ENCODE measurements around the gene BAIAP2L2. TPM values are rescaled to one million over a fixed set of nuclear protein-coding genes. Genes with fewer than 3 reads are reported as not detected.

BAIAP2L2 gene
- total and polyA plus RNA-seq, 4 donors: 0.33 to 0.46 (median 0.44) TPM; not detected in 1

- no peaks in the 10 kb centered on the region for H3K9me3 ChIP-seq (ENCODE audit: control insufficient read depth in 4 of 4, low read length in 3 of 4)
- H3K9ac ChIP-seq (ENCODE audit: low read depth in 1 of 2, low read length in 2 of 2): no peak overlapping the region
- H3K4me3 ChIP-seq (ENCODE audit: low read depth in 1 of 3, low read length in 3 of 3): no peak overlapping the region
- no peak for TF ChIP-seq REST (IDR thresholded peaks at IDR 0.05)
- peak in 1 of 2 donors; percentile 68 for TF ChIP-seq RAD21 (IDR thresholded peaks at IDR 0.05)
- peaks cover 11 to 18% (median 14%) of the 10 kb centered on the region in 4 donors for H3K4me1 ChIP-seq (ENCODE audit: control insufficient read depth in 4 of 4, insufficient read depth in 4 of 4, low read length in 3 of 4)
- no peaks in the 10 kb centered on the region for H3K27me3 ChIP-seq (ENCODE audit: control insufficient read depth in 4 of 4, insufficient read depth in 4 of 4, low read length in 3 of 4)
- H3K27ac ChIP-seq (ENCODE audit: low read depth in 1 of 2, low read length in 2 of 2): no peak overlapping the region
- no peak for DNase-seq (ENCODE audit: low spot score)
- 85% methylated on average over 6 of the region's 6 CpGs for WGBS
- H3K36me3 ChIP-seq (ENCODE audit: control insufficient read depth in 4 of 4, insufficient read depth in 3 of 4, low read depth in 1 of 4, low read length in 3 of 4): no peaks in the 10 kb centered on the region
Observed at GRCh38 chr22:38104084-38104483, 6.4 kb downstream of the BAIAP2L2 start.

- H3K27me3 ChIP-seq (ENCODE audit: control insufficient read depth in 4 of 4, insufficient read depth in 4 of 4, low read length in 3 of 4): no peaks in the 10 kb centered on the region
- no peaks in the 10 kb centered on the region for H3K36me3 ChIP-seq (ENCODE audit: control insufficient read depth in 4 of 4, insufficient read depth in 3 of 4, low read depth in 1 of 4, low read length in 3 of 4)
- 72% methylated on average over 8 of the region's 8 CpGs for WGBS
- H3K9ac ChIP-seq (ENCODE audit: low read depth in 1 of 2, low read length in 2 of 2): no peak overlapping the region
- no peaks in the 10 kb centered on the region for H3K9me3 ChIP-seq (ENCODE audit: control insufficient read depth in 4 of 4, low read length in 3 of 4)
- TF ChIP-seq GABPA (IDR thresholded peaks at IDR 0.05 in 1 of 2, conservative IDR thresholded peaks at IDR 0.05 in 1 of 2) (no peak), NR2F2 (IDR thresholded peaks at IDR 0.05) (no peak), HNF4A (conservative IDR thresholded peaks at IDR 0.05) (no peak), RAD21 (IDR thresholded peaks at IDR 0.05) (no peak), YY1 (IDR thresholded peaks at IDR 0.05) (no peak), SP1 (IDR thresholded peaks at IDR 0.05) (no peak), EGR1 (IDR thresholded peaks at IDR 0.05; ENCODE audit: low read depth in 2 of 2) (no peak), FOXA1 (IDR thresholded peaks at IDR 0.05) (no peak), REST (IDR thresholded peaks at IDR 0.05) (no peak), ZBTB33 (IDR thresholded peaks at IDR 0.05) (no peak)
- TF ChIP-seq, protein P1, sequence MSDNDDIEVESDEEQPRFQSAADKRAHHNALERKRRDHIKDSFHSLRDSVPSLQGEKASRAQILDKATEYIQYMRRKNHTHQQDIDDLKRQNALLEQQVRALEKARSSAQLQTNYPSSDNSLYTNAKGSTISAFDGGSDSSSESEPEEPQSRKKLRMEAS (IDR thresholded peaks at IDR 0.05): no peak
- TF ChIP-seq, protein P2, sequence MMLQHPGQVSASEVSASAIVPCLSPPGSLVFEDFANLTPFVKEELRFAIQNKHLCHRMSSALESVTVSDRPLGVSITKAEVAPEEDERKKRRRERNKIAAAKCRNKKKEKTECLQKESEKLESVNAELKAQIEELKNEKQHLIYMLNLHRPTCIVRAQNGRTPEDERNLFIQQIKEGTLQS (IDR thresholded peaks at IDR 0.05): no peak
- no peak overlapping the region for H3K27ac ChIP-seq (ENCODE audit: low read depth in 1 of 2, low read length in 2 of 2)
- H3K4me1 ChIP-seq (ENCODE audit: control insufficient read depth in 4 of 4, insufficient read depth in 4 of 4, low read length in 3 of 4): peaks cover 11 to 17% (median 14%) of the 10 kb centered on the region in 4 donors
- H3K4me3 ChIP-seq (ENCODE audit: low read depth in 1 of 3, low read length in 3 of 3): no peak overlapping the region
- no peak for DNase-seq (ENCODE audit: low spot score)
Observed at GRCh38 chr22:38103641-38104040, 6.8 kb downstream of the BAIAP2L2 start.
